Fibroblast of pulmonary artery (primary cell): ENCODE results near the gene NDUFB4.
A peak's percentile ranks its signal among the peaks of the same experiment; 100 is the strongest.

ENCODE experiments used
- DNase-seq: peaks from one replicate; pipeline ENCODE4 v3.0.0-alpha.2; 2010; ENCODE audit warnings: low read depth
- H3K4me3 ChIP-seq: replicated peaks from 2 replicates; pipeline ENCODE4 v1.5.1; 2011; ENCODE audit warnings: low read depth, mild to moderate bottlenecking, control low read depth, low read length, moderate library complexity
- TF ChIP-seq, protein P1 (sequence below): IDR thresholded peaks from 2 replicates; pipeline ENCODE4 v1.5.1; 2011; ENCODE audit warnings: mild to moderate bottlenecking, control low read depth, low read length, inconsistent platforms; ENCODE audit errors: missing control alignments

The NDUFB4 gene

DNA sequence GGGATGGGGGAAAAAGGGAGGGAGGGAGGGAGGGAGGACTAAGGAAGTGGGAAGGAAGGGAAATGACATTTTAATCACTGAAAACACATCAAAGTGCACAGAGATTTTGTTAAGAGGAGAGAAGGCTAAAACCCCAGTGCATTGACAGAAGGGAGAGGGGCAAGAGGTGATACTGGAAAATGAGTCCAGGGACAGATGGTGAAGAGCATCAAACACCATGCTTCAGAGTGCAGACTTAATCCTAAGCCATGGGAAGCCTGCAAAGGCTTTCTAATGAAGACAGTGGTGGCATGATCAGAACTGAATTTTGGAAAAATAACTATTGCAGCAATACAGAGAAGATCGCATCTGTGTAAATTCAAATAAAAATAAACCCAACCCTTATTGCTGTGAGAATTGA lies 44.1 kb downstream of the NDUFB4 start:
- H3K4me3 ChIP-seq = no peak overlapping the region
- TF ChIP-seq, protein P1, sequence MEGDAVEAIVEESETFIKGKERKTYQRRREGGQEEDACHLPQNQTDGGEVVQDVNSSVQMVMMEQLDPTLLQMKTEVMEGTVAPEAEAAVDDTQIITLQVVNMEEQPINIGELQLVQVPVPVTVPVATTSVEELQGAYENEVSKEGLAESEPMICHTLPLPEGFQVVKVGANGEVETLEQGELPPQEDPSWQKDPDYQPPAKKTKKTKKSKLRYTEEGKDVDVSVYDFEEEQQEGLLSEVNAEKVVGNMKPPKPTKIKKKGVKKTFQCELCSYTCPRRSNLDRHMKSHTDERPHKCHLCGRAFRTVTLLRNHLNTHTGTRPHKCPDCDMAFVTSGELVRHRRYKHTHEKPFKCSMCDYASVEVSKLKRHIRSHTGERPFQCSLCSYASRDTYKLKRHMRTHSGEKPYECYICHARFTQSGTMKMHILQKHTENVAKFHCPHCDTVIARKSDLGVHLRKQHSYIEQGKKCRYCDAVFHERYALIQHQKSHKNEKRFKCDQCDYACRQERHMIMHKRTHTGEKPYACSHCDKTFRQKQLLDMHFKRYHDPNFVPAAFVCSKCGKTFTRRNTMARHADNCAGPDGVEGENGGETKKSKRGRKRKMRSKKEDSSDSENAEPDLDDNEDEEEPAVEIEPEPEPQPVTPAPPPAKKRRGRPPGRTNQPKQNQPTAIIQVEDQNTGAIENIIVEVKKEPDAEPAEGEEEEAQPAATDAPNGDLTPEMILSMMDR = no peak
- DNase-seq = no peak

DNA sequence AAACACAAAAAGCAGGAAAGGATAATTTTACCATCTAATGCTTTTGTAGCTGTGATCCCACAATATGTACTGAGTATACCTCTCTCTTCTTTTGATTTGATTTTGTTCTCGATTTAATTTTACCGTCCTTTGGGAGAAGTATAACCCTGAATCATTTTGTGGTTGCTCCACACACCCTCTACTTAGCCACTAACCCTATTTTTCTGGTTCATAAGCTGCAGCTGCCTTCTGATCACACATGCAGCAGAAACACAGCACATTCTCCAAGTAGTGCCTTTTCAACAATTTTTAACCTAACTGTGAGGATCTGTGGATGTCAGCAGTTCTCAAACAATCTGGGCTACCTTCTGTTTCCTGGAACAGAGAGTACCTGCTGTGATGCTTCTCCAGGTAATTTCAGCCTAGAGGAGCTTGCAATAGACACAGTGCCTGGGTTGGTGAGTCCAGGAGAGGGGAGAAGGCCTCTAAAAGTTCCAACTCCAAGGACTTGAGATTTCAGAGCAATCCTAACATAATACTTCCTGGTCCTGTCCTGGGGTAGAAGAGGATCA lies 45.6 kb downstream of the NDUFB4 start:
- DNase-seq = no peak
- H3K4me3 ChIP-seq = no peak overlapping the region
- TF ChIP-seq, protein P1 = no peak

DNA sequence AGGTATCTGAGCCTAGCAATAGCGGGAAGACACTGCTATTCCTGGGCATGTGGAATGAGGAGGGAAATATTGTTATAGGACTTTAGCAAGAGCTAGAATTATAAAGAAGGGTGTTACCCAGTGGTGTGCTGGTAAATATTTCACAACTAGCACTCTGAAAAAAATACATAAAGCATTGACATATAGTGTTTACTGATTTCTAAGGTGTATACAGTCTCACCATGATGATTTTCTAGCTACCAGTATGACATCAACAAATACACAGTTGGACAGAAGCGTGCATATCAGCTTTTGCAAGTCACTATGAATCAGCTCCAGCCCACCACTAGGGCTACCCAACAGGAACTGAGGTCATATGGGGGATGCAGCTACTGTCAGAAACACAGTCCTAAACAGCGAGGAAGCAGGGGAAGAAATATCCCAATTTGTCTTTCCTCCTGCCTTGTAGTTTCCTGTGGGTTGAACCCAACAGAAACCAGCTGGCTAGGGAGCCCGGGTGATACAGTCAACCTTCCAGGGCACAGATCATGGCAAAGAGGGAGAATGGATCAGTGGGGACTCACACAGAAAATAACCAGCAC lies 46.3 kb downstream of the NDUFB4 start:
- TF ChIP-seq, protein P1 = peak; percentile 22

DNA sequence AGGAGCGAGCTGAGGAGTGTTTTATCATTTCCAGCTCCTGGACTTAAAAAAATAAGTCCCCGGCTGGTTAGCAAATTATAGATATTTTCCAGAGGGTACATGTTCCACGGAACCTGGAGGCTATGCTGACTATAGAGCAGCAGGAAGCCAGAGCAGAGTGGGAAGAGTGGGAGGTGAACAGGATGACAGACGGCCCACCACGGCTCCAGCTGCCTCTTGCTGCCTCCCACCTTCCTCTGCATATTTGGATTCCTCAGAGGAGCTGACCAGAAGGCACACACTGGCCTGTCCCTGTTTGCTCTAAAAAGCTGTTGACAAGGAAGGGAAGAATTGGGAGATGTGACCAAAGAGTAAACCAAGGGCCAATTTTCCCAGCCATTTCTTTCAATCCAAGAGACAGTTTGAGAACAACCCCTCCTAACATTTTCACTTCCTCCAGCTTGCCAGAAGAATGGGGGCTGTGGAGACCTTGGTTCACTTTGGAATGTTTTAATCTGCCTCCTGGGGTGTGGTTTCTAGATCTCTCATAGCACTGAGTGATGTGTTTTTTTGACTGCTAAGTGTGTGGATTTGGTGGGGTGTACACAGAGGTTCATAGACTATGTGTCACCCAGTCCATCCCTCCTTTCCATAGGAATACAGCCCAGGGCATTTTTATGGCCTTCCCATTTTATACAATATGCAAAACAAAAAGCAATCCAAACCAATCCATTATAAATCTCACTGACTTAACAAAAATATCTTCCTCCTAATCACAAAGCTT lies 49.1 kb downstream of the NDUFB4 start:
- DNase-seq = peak; percentile 84
- TF ChIP-seq, protein P1 = no peak
- H3K4me3 ChIP-seq = no peak overlapping the region

More for the DNA sequence above, 46.3 kb downstream of the NDUFB4 start:
- DNase-seq = peak; percentile 97
- H3K4me3 ChIP-seq = no peak overlapping the region

DNA sequence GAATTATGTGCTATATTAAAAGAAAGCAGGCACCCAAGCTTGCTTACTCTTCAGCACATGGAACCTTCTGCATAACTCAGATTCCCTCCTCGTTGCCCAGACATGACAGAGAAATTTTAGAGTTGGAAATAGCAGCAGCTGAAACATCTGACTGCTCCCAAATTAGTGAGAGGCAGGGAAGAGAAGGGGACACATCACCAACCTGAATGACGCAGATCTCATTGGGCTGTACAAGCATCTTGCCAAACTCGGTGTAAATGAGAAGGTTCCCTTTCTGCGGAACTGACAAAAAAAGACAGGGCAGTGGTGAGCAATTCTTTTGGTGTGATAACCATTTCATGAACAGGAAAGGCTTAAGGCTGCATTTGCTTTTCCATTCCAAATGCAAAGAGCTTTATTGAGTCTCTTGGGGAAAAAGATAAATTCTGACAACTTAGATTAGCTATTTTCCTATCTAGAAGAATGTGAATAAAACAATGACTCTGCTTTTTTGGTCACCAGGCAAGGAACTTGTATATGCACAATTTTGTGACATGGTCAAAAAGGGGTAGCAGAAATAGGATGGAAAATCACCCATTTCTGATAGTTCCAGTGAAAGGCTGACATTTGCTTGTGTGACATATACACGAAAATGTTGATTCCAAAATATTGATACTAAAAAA lies 50.8 kb downstream of the NDUFB4 start:
- peak; percentile 73 for DNase-seq
- H3K4me3 ChIP-seq = no peak overlapping the region
- TF ChIP-seq, protein P1 = no peak

DNA sequence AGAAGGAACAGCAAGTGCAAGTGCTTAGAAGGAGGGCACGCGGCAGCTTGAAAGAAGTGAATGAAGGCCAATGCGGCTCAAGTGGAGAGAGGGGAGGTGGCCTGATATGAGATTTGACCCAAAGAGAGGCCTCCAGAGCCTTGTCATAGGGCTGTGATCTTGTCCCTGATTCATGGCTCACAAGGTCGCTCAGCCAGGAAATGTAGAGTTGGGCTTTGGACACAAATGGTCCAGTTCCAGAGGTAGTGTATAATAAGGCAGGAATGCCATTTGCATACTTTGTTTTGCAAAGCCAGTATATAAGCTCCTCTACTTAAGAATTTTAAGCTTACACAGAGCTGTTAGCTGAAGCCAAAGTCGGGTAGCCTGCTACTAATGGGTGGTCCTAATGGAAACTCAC lies 52.2 kb downstream of the NDUFB4 start:
- DNase-seq = no peak
- TF ChIP-seq, protein P1 = no peak
- H3K4me3 ChIP-seq = no peak overlapping the region
